Stimulated activated CD4-positive, alpha-beta T cell treated with anti-CD3 and anti-CD28 coated beads, Interleukin-15, amount 100 ng/mL, for 48 hours (primary cell): ENCODE data around the gene LRSAM1.
A peak's percentile ranks its signal among the peaks of the same experiment; 100 is the strongest.

Source experiments
- DNase-seq, 2 donors: peaks; one replicate each; pipeline ENCODE4 v3.0.0-alpha.2; 2020; ENCODE audit warnings: low read depth in 2 of 2

The LRSAM1 gene

GRCh38 chr9:127426756-127427155 is 24.6 kb upstream of the LRSAM1 start:
- DNase-seq, result peak in 1 of 2 donors; percentile 45

DNA sequence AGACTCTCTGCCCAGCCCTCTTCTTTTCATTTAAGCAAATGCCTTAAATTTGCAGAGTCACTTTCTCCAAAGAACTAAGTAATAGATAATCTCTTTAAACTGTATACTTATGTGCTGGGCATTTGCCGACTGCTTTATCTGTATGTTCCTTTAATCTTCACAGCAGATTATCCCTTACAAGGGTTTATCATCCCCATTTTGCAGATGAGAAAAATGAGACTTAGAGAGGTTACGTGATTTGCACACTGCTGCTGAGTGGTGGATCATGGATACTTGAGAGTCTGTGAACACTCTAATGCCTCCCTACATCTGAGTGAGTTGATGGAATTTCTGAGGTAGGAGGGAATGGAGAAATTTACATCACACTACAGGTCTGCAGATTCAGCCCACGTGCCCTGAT is 23.0 kb upstream of the LRSAM1 start:
- DNase-seq, result no peak

DNA sequence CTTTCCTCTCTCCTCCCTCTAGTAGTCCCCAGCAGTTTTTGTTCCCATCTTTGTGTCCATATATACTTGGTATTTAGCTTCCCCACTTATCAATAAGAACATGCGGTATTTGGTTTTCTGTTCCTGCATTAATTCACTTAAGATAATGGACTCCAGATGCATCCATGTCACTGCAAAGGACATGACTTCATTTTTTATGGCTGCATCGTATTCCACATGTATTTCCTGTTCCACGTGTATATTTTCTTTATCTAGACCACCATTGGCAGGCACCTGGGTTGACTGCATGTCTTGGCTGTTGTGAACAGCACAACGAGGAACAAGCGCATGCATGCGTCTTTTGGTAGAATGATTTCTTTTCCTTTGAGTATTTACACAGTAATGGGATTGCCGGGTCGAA is 20.9 kb upstream of the LRSAM1 start:
- DNase-seq, result no peak

- DNase-seq, result no peak
Measured at GRCh38 chr9:127437497-127438264, 13.6 kb upstream of the LRSAM1 start.

DNA sequence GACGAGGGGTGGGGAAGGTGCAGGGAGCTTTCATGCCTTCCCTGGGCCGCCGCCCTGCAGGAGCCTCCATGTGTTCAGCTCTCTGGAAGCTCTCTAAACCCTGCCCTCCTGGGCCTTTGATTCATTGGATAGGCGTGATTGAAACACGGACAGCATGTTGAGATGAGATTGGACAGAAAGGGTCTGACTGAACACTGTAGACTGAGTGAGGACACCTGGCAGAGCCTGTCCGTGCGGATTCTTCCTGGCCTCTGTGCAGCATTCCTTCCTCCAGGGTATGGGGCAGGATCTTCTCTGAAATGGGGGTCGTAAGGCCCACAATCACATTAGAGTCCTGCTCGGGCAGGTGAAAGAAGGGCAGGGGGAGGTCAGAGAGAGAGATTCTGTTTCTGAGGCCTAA is 12.9 kb upstream of the LRSAM1 start:
- DNase-seq, result no peak

DNA sequence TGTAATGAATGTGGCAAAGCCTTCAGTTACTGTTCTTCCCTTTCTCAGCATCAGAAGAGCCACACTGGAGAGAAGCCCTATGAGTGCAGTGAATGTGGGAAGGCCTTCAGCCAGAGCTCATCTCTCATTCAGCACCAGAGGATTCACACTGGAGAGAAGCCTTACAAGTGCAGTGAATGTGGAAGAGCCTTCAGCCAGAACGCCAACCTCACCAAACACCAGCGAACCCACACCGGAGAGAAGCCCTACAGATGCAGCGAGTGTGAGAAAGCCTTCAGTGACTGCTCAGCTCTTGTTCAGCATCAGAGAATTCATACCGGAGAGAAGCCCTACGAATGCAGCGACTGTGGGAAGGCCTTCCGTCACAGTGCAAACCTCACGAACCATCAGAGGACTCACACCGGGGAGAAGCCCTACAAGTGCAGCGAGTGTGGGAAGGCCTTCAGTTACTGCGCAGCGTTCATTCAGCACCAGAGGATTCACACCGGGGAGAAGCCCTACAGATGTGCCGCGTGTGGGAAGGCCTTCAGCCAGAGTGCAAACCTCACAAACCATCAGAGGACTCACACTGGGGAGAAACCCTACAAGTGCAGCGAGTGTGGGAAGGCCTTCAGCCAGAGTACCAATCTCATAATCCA is 6.9 kb upstream of the LRSAM1 start:
- no peak for DNase-seq

DNA sequence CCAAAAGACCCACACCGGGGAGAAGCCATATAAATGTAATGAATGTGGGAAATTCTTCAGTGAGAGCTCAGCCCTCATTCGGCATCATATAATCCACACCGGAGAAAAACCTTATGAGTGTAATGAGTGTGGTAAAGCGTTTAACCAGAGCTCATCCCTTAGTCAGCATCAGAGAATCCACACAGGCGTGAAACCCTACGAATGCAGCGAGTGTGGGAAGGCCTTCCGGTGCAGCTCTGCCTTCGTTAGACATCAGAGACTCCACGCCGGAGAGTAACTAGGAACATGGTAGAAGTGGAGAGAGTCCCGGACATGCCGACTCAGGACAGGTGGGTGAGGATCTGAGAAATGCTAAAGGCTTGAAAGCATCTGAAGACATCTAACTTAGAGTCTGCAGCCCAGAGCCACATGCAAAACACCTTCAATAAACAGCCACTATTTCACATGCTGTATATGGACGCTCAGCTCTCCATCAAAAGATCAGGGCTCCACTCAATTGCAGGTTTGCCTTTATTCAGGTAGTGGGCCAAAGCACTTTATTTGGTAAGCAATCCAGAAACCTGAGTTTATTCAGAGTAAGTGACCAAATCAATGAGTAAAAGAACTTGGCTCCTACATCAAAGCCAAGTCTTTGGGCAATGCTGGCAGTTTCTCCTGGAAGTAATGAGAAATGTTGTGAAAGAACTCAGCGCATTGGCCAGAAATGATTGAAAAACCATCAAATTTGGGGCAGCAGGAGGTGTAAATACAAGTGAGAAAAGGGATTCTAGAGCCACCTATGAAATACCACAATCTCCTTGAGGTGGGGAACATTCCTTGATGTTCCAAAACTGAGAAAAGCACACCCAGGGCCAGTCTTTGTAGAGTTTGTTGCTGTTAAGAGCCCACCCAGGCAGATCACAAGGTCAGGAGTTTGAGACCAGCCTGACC is 6.1 kb upstream of the LRSAM1 start:
- DNase-seq, result no peak

- no peak for DNase-seq
Measured at GRCh38 chr9:127445851-127446712, 5.2 kb upstream of the LRSAM1 start.

DNA sequence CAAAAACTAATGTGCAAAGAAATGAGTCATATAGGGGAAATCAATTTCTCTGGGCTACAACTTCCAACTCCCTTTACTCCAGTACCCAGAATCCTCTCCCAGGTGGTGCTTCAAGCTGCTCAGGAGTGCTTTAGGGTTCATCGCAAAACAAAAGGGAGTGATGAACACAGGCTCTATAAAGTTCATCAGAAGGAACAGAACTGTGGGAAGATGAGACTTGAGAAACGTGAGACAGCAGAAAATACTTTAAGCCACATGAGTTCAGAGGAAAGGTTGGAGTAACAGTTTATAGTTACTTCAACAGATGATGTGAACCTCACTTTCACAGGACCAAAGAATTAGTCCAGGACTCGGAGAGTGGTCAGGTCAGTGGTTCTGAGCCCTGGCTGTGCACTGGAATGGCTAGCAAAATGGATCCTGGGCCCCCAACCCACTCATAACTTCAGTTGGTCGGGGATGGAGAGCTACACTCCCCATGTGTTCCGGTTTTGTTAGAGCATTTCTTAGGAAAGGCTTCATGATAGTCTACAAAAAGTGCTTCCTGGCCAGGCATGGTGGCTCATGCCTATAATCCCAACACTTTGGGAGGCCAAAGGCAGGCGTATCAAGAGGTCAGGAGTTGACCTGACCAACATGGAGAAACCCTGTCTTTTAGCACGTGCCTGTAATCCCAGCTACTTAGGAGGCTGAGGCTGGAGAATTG is 4.4 kb upstream of the LRSAM1 start:
- DNase-seq, result no peak

DNA sequence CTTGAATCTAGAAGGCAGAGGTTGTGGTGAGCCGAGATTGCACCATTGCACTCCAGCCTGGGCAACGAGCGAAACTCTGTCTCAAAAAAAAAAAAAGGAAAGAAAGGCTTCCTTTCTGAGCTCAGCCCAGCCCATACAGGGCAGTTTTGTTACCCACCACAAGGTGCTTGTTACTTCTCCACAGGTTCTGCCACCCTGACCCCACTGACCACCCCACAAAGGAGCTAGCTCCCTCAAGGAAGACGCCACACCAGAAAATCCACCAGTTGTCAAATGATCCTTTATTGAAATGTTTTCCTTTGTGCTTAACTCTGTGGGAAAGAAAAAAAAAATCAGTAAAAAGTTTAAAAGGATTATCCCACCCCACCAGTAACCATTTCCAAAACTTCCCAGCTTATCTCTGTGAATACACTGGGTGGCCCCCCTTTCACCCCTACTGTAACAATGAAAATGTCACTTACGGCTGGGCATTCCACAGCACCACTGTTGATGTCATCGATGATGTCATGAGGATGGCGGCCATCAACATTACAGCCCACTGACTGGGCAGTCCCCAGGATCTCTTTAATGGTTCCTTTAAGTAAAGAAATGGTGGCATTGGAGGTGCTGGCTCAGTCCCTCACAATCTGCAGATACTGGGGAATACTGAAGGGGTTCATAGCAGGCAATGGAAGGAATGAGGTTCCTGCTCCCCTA is 3.7 kb upstream of the LRSAM1 start:
- DNase-seq, result no peak

GRCh38 chr9:127448112-127448805 is 3.1 kb upstream of the LRSAM1 start:
- no peak for DNase-seq

DNA sequence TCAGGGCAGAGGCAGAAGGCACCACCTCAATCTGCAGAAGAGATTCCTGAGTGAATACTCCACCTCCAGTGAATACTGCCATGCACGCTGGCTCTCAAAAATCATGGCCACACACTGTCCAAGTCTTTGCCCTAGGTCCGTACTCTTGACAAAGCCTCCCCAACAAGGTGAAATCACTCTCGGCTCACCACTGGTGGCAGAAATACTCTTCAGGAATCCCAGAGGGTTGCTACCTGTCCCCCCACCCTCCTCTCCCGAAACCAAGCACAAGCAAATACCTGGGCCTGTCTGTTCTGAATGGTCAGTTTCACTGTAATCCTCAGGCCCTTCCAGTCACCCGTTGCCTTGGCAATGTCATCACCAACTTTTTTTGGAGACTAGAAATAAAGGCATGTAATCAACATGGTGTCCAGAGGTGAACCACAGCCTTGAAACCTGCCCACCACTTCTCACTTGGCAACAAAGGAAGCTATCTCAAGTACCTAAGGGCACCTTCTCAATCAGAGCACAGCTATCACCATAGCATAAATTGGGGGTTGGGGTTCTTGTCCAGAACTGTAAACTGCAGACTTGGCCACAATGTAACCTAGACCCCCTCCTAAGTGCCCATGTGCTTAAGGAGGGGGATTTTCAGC is 1.9 kb upstream of the LRSAM1 start:
- DNase-seq, result no peak

DNA sequence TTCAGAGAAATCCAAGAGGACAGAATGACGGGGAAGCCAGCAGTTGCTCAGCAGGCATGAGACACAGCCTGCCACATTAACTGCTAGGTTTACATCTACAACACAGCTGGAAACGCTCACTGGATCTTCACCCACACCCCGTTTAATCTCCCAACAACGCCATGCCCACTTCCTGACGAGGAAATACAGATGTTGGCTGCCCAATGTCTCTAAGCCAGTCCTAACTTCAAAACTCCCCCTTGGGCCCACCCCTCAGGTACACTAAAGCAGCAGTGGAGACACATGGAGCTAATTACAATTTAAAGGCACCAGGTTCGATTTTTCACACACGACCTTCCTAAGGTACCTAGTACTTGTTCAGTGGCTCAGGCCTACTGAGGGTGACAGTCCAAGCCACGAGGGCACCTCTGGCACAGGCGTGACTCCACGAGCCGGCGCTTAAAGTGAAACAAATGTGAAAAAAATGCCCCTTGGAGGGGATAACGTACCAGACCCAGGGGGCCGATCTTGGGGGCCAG is 1.0 kb upstream of the LRSAM1 start:
- DNase-seq, result no peak

DNA sequence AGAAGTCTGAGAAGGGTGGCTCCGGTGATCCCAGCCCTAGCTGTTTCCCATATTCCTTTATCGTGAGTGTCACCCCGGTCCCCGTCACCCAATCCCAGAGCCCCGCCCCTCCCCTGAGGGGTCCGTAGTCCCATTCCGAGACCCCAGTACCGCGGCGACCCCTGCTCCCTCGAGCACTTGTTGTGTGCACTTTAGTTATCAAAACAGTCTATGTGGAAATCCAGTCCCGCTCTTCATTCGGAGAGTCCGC is 223 bp downstream of the LRSAM1 start:
- no peak for DNase-seq

GRCh38 chr9:127451858-127452656 is 747 bp downstream of the LRSAM1 start:
- peak; percentile 38 to 40 for DNase-seq

DNA sequence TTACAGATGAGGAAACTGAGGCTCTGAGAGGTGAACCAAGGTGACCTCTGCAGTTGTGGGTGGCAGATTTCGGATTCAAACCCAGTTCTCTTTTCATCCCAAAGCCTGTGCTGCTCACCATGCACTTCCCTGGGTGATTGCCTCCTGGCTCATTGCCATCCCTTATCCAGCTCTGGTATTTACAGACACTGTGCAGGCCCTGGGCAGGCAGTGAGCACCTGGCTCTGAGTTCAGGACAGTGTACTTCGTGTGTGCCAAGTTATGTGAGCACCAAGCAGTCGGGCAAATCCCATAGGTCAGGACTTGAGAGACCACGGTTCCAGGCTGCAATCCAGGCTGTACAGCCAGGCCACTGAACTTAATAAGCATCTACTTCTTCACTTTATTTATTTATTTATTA is 1.4 kb downstream of the LRSAM1 start:
- no peak for DNase-seq

DNA sequence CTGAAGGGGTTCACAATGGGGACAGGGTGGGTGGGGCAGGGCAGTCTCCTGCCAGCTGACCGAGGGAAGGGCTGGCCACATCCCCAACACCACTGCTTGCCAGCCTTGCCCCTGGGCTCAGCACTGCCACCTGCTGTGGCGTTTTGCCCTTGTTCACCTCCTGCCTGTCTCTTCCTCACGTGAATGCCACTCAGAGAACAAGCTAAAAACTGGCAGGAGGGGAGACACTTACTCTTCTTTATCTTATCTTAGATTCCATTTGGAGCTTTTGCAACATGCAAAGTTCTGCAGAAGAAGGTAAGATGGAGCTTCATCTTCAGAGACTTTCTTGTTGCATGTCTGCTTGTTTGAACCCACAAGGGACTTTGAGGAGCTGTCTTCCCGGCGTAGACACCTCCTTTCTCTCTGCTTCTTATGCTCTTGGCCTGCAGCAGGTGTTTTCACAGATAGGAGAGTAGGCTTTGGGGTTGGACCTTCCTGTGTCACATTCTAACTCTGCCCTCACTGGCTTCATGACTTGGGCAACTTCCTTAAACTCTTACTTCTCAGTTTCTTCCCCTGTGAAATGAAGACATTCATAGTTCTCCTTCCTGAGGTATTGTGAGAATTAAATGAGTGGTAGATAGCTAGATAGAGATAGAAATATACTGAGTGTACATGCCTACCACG is 4.1 kb downstream of the LRSAM1 start:
- no peak for DNase-seq
